D721Med (cell line): ENCODE measurements around the gene CCDC12.
"Not testable (repeated sequence)": the region's sequence is repeated elsewhere in the genome, so short reads cannot be mapped to it uniquely, and the experiment has no call there.

Experiments used
- DNase-seq: peaks from one replicate; pipeline ENCODE4 v3.0.0; 2011; ENCODE audit warnings: low spot score; ENCODE audit not compliant: insufficient read length
- FAIRE-seq: peaks from 2 replicates; lab custom pipeline; 2011; peaks lifted over from hg19 to GRCh38; lab: Jason Lieb, UNC
- CTCF ChIP-seq: IDR thresholded peaks from 2 replicates; pipeline ENCODE4 v1.5.1; 2012; ENCODE audit warnings: mild to moderate bottlenecking, control low read depth; ENCODE audit not compliant: insufficient read depth; ENCODE audit errors: missing control alignments

CCDC12 gene

GRCh38 chr3:46968783-46969428 is 7.6 kb downstream of the CCDC12 start:
- FAIRE-seq (no peak), DNase-seq (no peak)
- no peak for TF ChIP-seq CTCF

- TF ChIP-seq CTCF, result no peak
- DNase-seq (no peak), FAIRE-seq (no peak)
Observed at GRCh38 chr3:46966811-46967210, 9.7 kb downstream of the CCDC12 start.

- DNase-seq (no peak), FAIRE-seq (no peak)
Observed at GRCh38 chr3:46965151-46965550, 11.4 kb downstream of the CCDC12 start.

GRCh38 chr3:46964038-46964590 is 12.4 kb downstream of the CCDC12 start:
- not testable (repeated sequence) for FAIRE-seq, DNase-seq

More at GRCh38 chr3:46965151-46965550, 11.4 kb downstream of the CCDC12 start:
- TF ChIP-seq CTCF, result no peak

- no peak for FAIRE-seq
- TF ChIP-seq CTCF, result no peak
- DNase-seq, result no peak
Observed at GRCh38 chr3:46962990-46963389, 13.6 kb downstream of the CCDC12 start.

GRCh38 chr3:46962427-46962826 is 14.1 kb downstream of the CCDC12 start:
- no peak for DNase-seq
- FAIRE-seq, result no peak

GRCh38 chr3:46960835-46961234 is 15.7 kb downstream of the CCDC12 start:
- DNase-seq (no peak), FAIRE-seq (no peak)
- no peak for TF ChIP-seq CTCF

More at GRCh38 chr3:46962427-46962826, 14.1 kb downstream of the CCDC12 start:
- no peak for TF ChIP-seq CTCF
